ENCODE results near the gene DNAH17.

The DNAH17 gene

GRCh38 chr17:78539781-78540180, 37.4 kb downstream of the DNAH17 start:
- DNase-seq (ENCODE audit: low spot score), result no peak
- TF ChIP-seq, protein P1, sequence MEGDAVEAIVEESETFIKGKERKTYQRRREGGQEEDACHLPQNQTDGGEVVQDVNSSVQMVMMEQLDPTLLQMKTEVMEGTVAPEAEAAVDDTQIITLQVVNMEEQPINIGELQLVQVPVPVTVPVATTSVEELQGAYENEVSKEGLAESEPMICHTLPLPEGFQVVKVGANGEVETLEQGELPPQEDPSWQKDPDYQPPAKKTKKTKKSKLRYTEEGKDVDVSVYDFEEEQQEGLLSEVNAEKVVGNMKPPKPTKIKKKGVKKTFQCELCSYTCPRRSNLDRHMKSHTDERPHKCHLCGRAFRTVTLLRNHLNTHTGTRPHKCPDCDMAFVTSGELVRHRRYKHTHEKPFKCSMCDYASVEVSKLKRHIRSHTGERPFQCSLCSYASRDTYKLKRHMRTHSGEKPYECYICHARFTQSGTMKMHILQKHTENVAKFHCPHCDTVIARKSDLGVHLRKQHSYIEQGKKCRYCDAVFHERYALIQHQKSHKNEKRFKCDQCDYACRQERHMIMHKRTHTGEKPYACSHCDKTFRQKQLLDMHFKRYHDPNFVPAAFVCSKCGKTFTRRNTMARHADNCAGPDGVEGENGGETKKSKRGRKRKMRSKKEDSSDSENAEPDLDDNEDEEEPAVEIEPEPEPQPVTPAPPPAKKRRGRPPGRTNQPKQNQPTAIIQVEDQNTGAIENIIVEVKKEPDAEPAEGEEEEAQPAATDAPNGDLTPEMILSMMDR (IDR thresholded peaks at IDR 0.05), result no peak
- H3K4me3 ChIP-seq, result no peak overlapping the region
- no peak overlapping the region for H3K27ac ChIP-seq

DNA sequence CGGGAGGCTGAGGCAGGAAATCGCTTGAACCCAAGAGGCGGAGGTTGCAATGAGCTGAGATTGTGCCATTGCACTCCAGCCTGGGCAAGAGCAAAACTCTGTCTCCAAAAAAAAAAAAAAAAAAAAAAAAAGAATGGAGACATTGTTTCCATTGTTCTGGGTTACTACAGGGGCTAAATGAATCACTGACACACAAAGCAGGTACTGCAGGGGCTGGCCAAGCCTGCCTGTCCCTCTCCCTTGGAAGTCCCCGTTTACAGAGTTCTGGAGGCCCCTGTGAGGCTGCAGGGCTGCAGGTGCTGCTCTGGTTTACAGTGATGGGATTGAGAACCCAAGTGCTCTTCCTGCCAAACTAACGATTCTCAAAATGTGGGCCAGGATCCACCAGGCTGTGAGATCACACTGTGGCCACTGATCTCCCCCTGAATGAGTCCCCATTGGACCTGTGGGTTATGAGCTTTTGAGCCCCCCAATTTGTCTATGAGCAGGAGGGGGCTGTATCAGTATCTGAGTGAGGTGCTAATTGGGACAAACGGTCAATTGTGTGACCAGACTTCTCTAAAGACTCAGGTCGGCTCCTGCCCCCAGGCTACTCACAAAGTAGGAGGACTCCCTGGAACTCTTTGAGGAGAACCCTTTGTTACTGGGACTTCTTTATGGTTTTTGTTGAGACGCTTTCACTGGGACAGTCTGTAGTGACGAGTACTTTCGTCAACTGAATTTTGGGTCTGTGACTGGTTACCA, 39.0 kb downstream of the DNAH17 start:
- H3K27ac ChIP-seq, result no peak overlapping the region
- TF ChIP-seq, protein P1 (IDR thresholded peaks at IDR 0.05), result no peak
- H3K4me3 ChIP-seq, result no peak overlapping the region
- no peak for DNase-seq (ENCODE audit: low spot score)

GRCh38 chr17:78537217-78537860, 39.9 kb downstream of the DNAH17 start:
- no peak for DNase-seq (ENCODE audit: low spot score)
- H3K4me3 ChIP-seq, result no peak overlapping the region
- TF ChIP-seq, protein P1 (IDR thresholded peaks at IDR 0.05), result no peak
- H3K27ac ChIP-seq, result no peak overlapping the region

DNA sequence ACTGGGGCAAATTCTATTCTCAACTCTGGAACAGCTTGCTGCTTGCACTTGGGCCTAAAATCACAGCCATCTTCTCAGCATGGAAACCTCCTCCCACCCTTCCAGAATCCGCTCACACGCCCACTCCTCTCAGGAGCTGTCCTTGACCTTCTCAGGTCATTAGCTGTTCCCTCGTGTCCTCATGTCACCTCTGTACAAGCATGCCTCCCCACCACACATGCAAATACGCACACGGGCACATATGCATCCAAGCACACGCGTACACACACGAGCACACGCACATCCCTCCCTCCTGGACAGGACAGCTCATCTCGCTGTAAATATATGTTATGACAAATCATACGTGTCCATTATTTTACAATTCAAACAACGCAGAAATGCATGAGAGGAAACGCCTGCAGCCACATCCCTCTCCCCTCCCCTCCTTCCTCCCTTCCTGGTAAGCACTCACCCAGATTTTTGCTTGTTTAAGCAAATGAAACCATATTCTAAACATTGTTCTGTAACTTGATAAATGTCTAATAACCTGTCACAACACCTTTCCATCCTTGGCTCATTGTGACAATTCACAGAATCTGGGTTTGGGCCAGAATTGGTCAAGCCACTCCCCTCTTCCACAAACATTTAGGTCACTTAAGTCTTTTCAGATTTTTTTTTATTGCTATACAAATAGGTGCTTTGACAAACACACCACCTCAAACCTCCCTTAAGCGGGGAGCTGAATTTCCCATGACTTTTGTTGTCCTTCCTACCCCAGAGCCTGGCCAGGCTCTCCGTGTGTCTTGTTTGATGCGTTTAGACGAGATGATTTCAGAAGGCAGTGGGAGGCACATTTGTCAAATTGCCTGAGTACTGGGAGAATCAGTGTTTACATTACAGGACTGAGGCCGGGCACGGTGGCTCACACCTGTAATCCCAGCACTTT, 41.7 kb downstream of the DNAH17 start:
- Histone ChIP-seq H3K4me3 (no peak overlapping the region), H3K27ac (no peak overlapping the region)
- DNase-seq (ENCODE audit: low spot score), result no peak
- TF ChIP-seq, protein P1 (IDR thresholded peaks at IDR 0.05), result no peak

GRCh38 chr17:78534492-78535272, 42.5 kb downstream of the DNAH17 start:
- H3K4me3 ChIP-seq, result no peak overlapping the region
- DNase-seq (ENCODE audit: low spot score), result no peak
- H3K27ac ChIP-seq, result no peak overlapping the region
- TF ChIP-seq, protein P1 (IDR thresholded peaks at IDR 0.05), result no peak

DNA sequence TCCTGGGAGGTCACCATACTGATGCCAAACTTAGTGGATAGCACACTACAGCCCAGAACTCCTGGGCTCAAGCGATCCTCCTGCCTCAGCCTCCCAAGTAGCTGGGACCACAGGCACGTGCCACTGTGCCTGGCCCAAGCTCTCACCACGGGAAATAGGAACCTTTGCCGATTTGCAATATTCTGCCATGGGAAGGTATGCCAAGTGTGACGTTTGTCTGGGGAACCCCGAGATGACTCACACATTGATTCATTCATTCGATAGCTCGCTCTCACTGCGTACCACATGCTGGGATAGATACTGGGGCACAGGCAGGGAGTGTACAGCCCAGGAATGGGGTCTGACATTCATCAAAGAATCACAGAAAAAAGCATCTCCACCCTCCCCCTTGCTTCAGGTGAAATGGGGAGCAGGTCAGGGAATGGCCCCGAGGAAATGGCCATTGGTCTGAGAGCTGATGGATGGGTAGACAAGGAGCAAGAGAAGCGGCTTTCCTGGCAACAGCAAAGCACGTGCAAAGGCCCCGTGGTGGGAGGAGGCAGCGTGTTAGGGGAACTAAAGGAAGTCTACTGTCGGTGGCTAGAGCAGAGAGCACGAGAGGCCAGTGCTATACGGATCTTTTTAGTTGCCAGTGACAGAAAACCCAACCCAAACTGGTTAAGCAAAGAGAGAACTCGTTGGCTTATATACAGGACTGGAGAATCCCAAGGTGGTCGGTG, 44.1 kb downstream of the DNAH17 start:
- no peak overlapping the region for H3K4me3 ChIP-seq
- DNase-seq (ENCODE audit: low spot score), result no peak
- H3K27ac ChIP-seq, result no peak overlapping the region
- TF ChIP-seq, protein P1 (IDR thresholded peaks at IDR 0.05), result no peak
